ENCODE measurements around the gene MGME1. TPM values are rescaled to one million over a fixed set of nuclear protein-coding genes. Genes with fewer than 3 reads are reported as not detected.

The MGME1 gene
- total RNA-seq, 4 donors from 2014 or later: 11.2 to 18.9 (median 12.0) TPM

- Histone ChIP-seq H3K27me3 (no peaks in the 10 kb centered on the region), H3K27ac (peak overlapping the region in 3 of 4 donors; percentile 12 to 75 (median 72)), H3K4me1 (peaks cover 0 to 46% (median 22%) of the 10 kb centered on the region in 3 donors), H3K4me3 (peak overlapping the region in 1 of 4 donors; percentile 22), H3K36me3 (peaks cover 0 to 12% (median under 1%) of the 10 kb centered on the region in 3 donors), H3K9me3 (peaks cover 0 to 3% (median 0%) of the 10 kb centered on the region in 3 donors)
- 59 to 62% methylated on average over 7 to 8 of the region's 8 CpGs for WGBS, 2 donors
- no peak for TF ChIP-seq CTCF (IDR thresholded peaks at IDR 0.05)
- intact Hi-C loops (cut with DNase I): no loop called here
- DNase-seq: no peak
These were observed 32.5 kb upstream of the MGME1 start for GRCh38 chr20:17936286-17936760.

- 37 to 47% methylated on average over 15 to 17 of the region's 19 CpGs for WGBS, 2 donors
- Histone ChIP-seq H3K36me3 (peaks cover 0 to 19% (median 8%) of the 10 kb centered on the region in 3 donors), H3K27me3 (no peaks in the 10 kb centered on the region)
These were observed 31.8 kb upstream of the MGME1 start for GRCh38 chr20:17936761-17937732.

GRCh38 chr20:17938871-17939619, 29.8 kb upstream of the MGME1 start:
- DNase-seq: no peak
- intact Hi-C loops (cut with DNase I): no loop called here
- 22 to 24% methylated on average over 8 to 10 of the region's 13 CpGs for WGBS, 2 donors
- Histone ChIP-seq H3K27me3 (no peaks in the 10 kb centered on the region), H3K27ac (peak overlapping the region in 2 of 4 donors; percentile 10 to 75), H3K36me3 (peaks cover 0 to 39% (median 24%) of the 10 kb centered on the region in 3 donors), H3K4me1 (peaks cover 0 to 46% (median 22%) of the 10 kb centered on the region in 3 donors), H3K4me3 (no peak overlapping the region), H3K9me3 (no peaks in the 10 kb centered on the region)
- TF ChIP-seq POLR2A (IDR thresholded peaks at IDR 0.05): no peak
- TF ChIP-seq CTCF (IDR thresholded peaks at IDR 0.05): peak; percentile 30 to 82 (median 76)

More at GRCh38 chr20:17936761-17937732, 31.8 kb upstream of the MGME1 start:
- peak overlapping the region in 3 of 4 donors; percentile 25 to 75 (median 72) for H3K27ac ChIP-seq
- H3K9me3 ChIP-seq: no peaks in the 10 kb centered on the region
- H3K4me1 ChIP-seq: peaks cover 0 to 46% (median 22%) of the 10 kb centered on the region in 3 donors
- no peak for DNase-seq
- TF ChIP-seq POLR2A (IDR thresholded peaks at IDR 0.05): no peak
- TF ChIP-seq CTCF (IDR thresholded peaks at IDR 0.05): no peak
- H3K4me3 ChIP-seq: peak overlapping the region in 1 of 4 donors; percentile 22
- intact Hi-C loops (cut with DNase I): no loop called here

- WGBS, 2 donors: 56 to 65% methylated on average over 7 of the region's 7 CpGs
- no peak overlapping the region for H3K4me3 ChIP-seq
- intact Hi-C loops (cut with DNase I): no loop called here
- no peak for TF ChIP-seq CTCF (IDR thresholded peaks at IDR 0.05)
- no peak for TF ChIP-seq POLR2A (IDR thresholded peaks at IDR 0.05)
- H3K27ac ChIP-seq: peak overlapping the region in 1 of 4 donors; percentile 10
- H3K9me3 ChIP-seq: no peaks in the 10 kb centered on the region
- peaks cover 0 to 46% (median 27%) of the 10 kb centered on the region in 3 donors for H3K36me3 ChIP-seq
- H3K4me1 ChIP-seq: peaks cover 0 to 46% (median 22%) of the 10 kb centered on the region in 3 donors
- DNase-seq: no peak
- no peaks in the 10 kb centered on the region for H3K27me3 ChIP-seq
These were observed 29.1 kb upstream of the MGME1 start for GRCh38 chr20:17939622-17940223.
